H1 (cell line): ENCODE results near the gene CBARP. TPM values are rescaled to one million over a fixed set of nuclear protein-coding genes. Genes with fewer than 3 reads are reported as not detected.
A peak's percentile ranks its signal among the peaks of the same experiment; 100 is the strongest.

Source experiments
- CTCF ChIA-PET: fragments of 300-600 bp; sonication (Branson Sonifier 250); formaldehyde crosslinking; loops from one replicate; lab custom pipeline; 2021; ENCODE audit not compliant: partially characterized antibody; lab: Charles Lee
- POLR2A ChIA-PET: fragments of 300-600 bp; sonication (Branson Sonifier 250); formaldehyde crosslinking; loops from one replicate; lab custom pipeline; 2021; ENCODE audit warnings: inconsistent platforms; ENCODE audit not compliant: partially characterized antibody; lab: Charles Lee
- DNase-seq, 2 experiments: peaks; one replicate each; pipeline versions ENCODE4 v3.0.0 to v3.0.0-alpha.2; 2010 to 2022; ENCODE audit warnings: low spot score in 2 of 2, low read depth in 1 of 2, mixed read lengths in 1 of 2
- FAIRE-seq: peaks from 2 replicates; lab custom pipeline; 2011; peaks lifted over from hg19 to GRCh38; lab: Jason Lieb, UNC
- H2AFZ ChIP-seq: 2 replicates; pipeline ENCODE4 v1.8.1; 2012; ENCODE audit warnings: low read length, inconsistent platforms
- H2AK5ac ChIP-seq: 2 replicates; pipeline ENCODE4 v1.6.1; 2013; ENCODE audit warnings: low read depth, low read length
- H2BK120ac ChIP-seq: replicated peaks from 2 replicates; pipeline ENCODE3; 2013; ENCODE audit warnings: low read depth, low read length, inconsistent platforms
- H2BK12ac ChIP-seq: 2 replicates; pipeline ENCODE4 v1.6.1; 2013; ENCODE audit warnings: low read depth, low read length
- H2BK15ac ChIP-seq: 2 replicates; pipeline ENCODE4 v1.6.1; 2013; ENCODE audit warnings: low read length
- H2BK20ac ChIP-seq: 2 replicates; pipeline ENCODE4 v1.6.1; 2013; ENCODE audit warnings: low read length
- H2BK5ac ChIP-seq: 2 replicates; pipeline ENCODE4 v1.6.1; 2013; ENCODE audit warnings: low read depth, low read length
- H3K14ac ChIP-seq: 2 replicates; pipeline ENCODE4 v1.6.1; 2013; ENCODE audit warnings: inconsistent platforms; ENCODE audit not compliant: insufficient read length
- H3K18ac ChIP-seq: 2 replicates; pipeline ENCODE4 v1.6.1; 2013; ENCODE audit warnings: low read length; ENCODE audit errors: extremely low read depth
- H3K23ac ChIP-seq: 2 replicates; pipeline ENCODE4 v1.6.1; 2013; ENCODE audit warnings: inconsistent platforms; ENCODE audit not compliant: insufficient read length
- H3K23me2 ChIP-seq: 2 replicates; pipeline ENCODE4 v1.6.1; 2013; ENCODE audit warnings: low read depth, low read length
- H3K27ac ChIP-seq: 2 replicates; pipeline ENCODE4 v1.6.1; 2011; ENCODE audit warnings: low read depth, low read length, inconsistent platforms
- H3K27me3 ChIP-seq, 4 experiments: replicated peaks in 1 of 4; 1 replicate in 1 of 4; 2 replicates in 3 of 4; pipeline versions ENCODE4 v1.6.1 to v1.8.1; 2011 to 2013; ENCODE audit warnings: low read length in 3 of 4, mild to moderate bottlenecking in 3 of 4, inconsistent platforms in 2 of 4, mixed read lengths in 2 of 4, moderate library complexity in 1 of 4; ENCODE audit not compliant: control insufficient read depth in 3 of 4, insufficient read depth in 3 of 4; ENCODE audit errors: extremely low read depth in 1 of 4
- H3K36me3 ChIP-seq, 4 experiments: 2 replicates each; pipeline versions ENCODE4 v1.6.1 to v1.8.1; 2011 to 2013; ENCODE audit warnings: mild to moderate bottlenecking in 4 of 4, low read length in 3 of 4, moderate library complexity in 2 of 4, control low read depth in 1 of 4, inconsistent platforms in 1 of 4; ENCODE audit not compliant: insufficient read depth in 4 of 4, control insufficient read depth in 2 of 4
- H3K4ac ChIP-seq: replicated peaks from 2 replicates; pipeline ENCODE3; 2013; ENCODE audit warnings: low read length, low read depth, mixed read lengths, inconsistent platforms; ENCODE audit not compliant: insufficient read length
- H3K4me1 ChIP-seq, 4 experiments: replicated peaks in 1 of 4; 1 replicate in 1 of 4; 2 replicates in 3 of 4; pipeline versions ENCODE4 v1.6.1 to v1.8.1; 2011 to 2013; ENCODE audit warnings: low read length in 3 of 4, inconsistent platforms in 2 of 4, mixed read lengths in 1 of 4; ENCODE audit not compliant: insufficient read depth in 4 of 4, control insufficient read depth in 3 of 4
- H3K4me2 ChIP-seq, 2 experiments: 2 replicates each; pipeline versions ENCODE4 v1.6.1 to v1.8.1; 2011 to 2013; ENCODE audit warnings: low read depth in 2 of 2, low read length in 2 of 2, control low read depth in 1 of 2, inconsistent platforms in 1 of 2, mild to moderate bottlenecking in 1 of 2; ENCODE audit not compliant: insufficient read depth in 1 of 2
- H3K4me3 ChIP-seq, 4 experiments: fragments of 200-600, 300-600 bp in 1 of 4; sonication (generic), shearing (Covaris generic), sonication (Bioruptor Twin) in 1 of 4; 2 replicates each; pipeline versions ENCODE4 v1.5.1 to v1.8.1; 2011 to 2016; ENCODE audit warnings: low read length in 4 of 4, low read depth in 3 of 4, control low read depth in 2 of 4, inconsistent platforms in 2 of 4, mild to moderate bottlenecking in 2 of 4, mixed read lengths in 1 of 4, moderate library complexity in 1 of 4; ENCODE audit not compliant: insufficient read depth in 2 of 4; ENCODE audit errors: extremely low read depth in 1 of 4
- H3K56ac ChIP-seq: replicated peaks from 2 replicates; pipeline ENCODE3; 2013; ENCODE audit warnings: low read depth, mild to moderate bottlenecking, mixed read lengths, low read length, inconsistent platforms; ENCODE audit not compliant: insufficient read length
- H3K79me1 ChIP-seq: 2 replicates; pipeline ENCODE4 v1.6.1; 2013; ENCODE audit warnings: low read depth, low read length, control low read depth
- H3K79me2 ChIP-seq, 2 experiments: 2 replicates each; pipeline versions ENCODE4 v1.6.1 to v1.8.1; 2012 to 2013; ENCODE audit warnings: low read length in 2 of 2, mild to moderate bottlenecking in 2 of 2, inconsistent platforms in 1 of 2; ENCODE audit not compliant: insufficient read depth in 2 of 2, control insufficient read depth in 1 of 2
- H3K9ac ChIP-seq, 4 experiments: replicated peaks in 1 of 4; 1 replicate in 1 of 4; 2 replicates in 3 of 4; pipeline versions ENCODE4 v1.6.1 to v1.8.1; 2011 to 2013; ENCODE audit warnings: low read depth in 3 of 4, low read length in 3 of 4, control low read depth in 2 of 4, mild to moderate bottlenecking in 2 of 4, moderate library complexity in 2 of 4, inconsistent platforms in 1 of 4; ENCODE audit errors: extremely low read depth in 1 of 4
- H3K9me3 ChIP-seq, 2 experiments: 2 replicates each; pipeline versions ENCODE4 v1.6.1 to v1.8.1; 2012 to 2013; ENCODE audit warnings: mild to moderate bottlenecking in 2 of 2, moderate library complexity in 2 of 2, control low read depth in 1 of 2, inconsistent platforms in 1 of 2, low read depth in 1 of 2, low read length in 1 of 2, mixed read lengths in 1 of 2; ENCODE audit not compliant: insufficient read depth in 2 of 2
- H4K20me1 ChIP-seq, 2 experiments: replicated peaks in 1 of 2; 2 replicates each; pipeline versions ENCODE3 to v1.8.1; 2011 to 2013; ENCODE audit warnings: inconsistent platforms in 2 of 2, low read length in 2 of 2, mild to moderate bottlenecking in 1 of 2; ENCODE audit not compliant: insufficient read depth in 2 of 2, control insufficient read depth in 1 of 2
- H4K5ac ChIP-seq: 2 replicates; pipeline ENCODE4 v1.6.1; 2013; ENCODE audit warnings: low read length, low read depth, mixed read lengths, inconsistent platforms; ENCODE audit not compliant: insufficient read length
- H4K8ac ChIP-seq: 2 replicates; pipeline ENCODE4 v1.8.0; 2013; ENCODE audit warnings: mild to moderate bottlenecking, moderate library complexity, low read length, inconsistent platforms; ENCODE audit not compliant: insufficient read depth; ENCODE audit errors: extremely low read depth
- H4K91ac ChIP-seq: replicated peaks from 2 replicates; pipeline ENCODE3; 2013; ENCODE audit warnings: low read length, mixed read lengths, inconsistent platforms; ENCODE audit not compliant: insufficient read length
- EP300 ChIP-seq, 2 experiments: IDR thresholded peaks; 1 replicate in 1 of 2; 2 replicates in 1 of 2; pipeline ENCODE4 v1.6.1; 2011 to 2012; ENCODE audit warnings: low read depth in 2 of 2, low read length in 2 of 2, mild to moderate bottlenecking in 2 of 2, borderline replicate concordance in 1 of 2, inconsistent platforms in 1 of 2, moderate library complexity in 1 of 2
- KDM4A ChIP-seq: IDR thresholded peaks from one replicate; pipeline ENCODE4 v1.7.1; 2012; ENCODE audit warnings: low read depth, mild to moderate bottlenecking, moderate library complexity, low read length, inconsistent platforms; ENCODE audit not compliant: severe bottlenecking
- POLR2AphosphoS5 ChIP-seq: IDR thresholded peaks from 2 replicates; pipeline ENCODE4 v1.6.1; 2011; ENCODE audit warnings: low read depth, low read length
- POU5F1 ChIP-seq: IDR thresholded peaks from 2 replicates; pipeline ENCODE4 v1.6.1; 2011; ENCODE audit warnings: low read depth, mild to moderate bottlenecking, low read length, moderate library complexity
- SIX5 ChIP-seq: IDR thresholded peaks from 2 replicates; pipeline ENCODE4 v1.6.1; 2011; ENCODE audit warnings: mild to moderate bottlenecking, low read depth, low read length
- SUZ12 ChIP-seq: fragments of 200-600 bp; sonication (generic); IDR thresholded peaks from 2 replicates; pipeline ENCODE4 v1.6.1; 2012; ENCODE audit warnings: mild to moderate bottlenecking, inconsistent platforms, low read length, moderate library complexity, mixed read lengths
- TAF1 ChIP-seq: IDR thresholded peaks from 2 replicates; pipeline ENCODE4 v1.6.1; 2011; ENCODE audit warnings: mild to moderate bottlenecking, low read depth, low read length
- WGBS, 2 experiments: shearing (Covaris generic) in 1 of 2; methylation state at CpG; one replicate each; pipeline versions ENCODE4 v1.1.6 to v1.1.7; 2013 to 2015; ENCODE audit warnings: low lambda C conversion rate in 2 of 2, mixed read lengths in 2 of 2, inconsistent platforms in 1 of 2, low coverage in 1 of 2, missing lambda C conversion rate in 1 of 2; ENCODE audit not compliant: insufficient replicate concordance in 2 of 2, insufficient coverage in 1 of 2, insufficient read length in 1 of 2; ENCODE audit errors: extremely low coverage in 1 of 2, missing lambda C conversion rate in 1 of 2; 5-methylcytosine and 5-hydroxymethylcytosine counted together
- polyA plus RNA-seq, 7 experiments: library from polyadenylated mRNA; depleted of rRNA in 3 of 7; stranded (reverse) in 5 of 7; unstranded in 2 of 7; fragments of >200 nt in 5 of 7; fragments of 200-250 nt in 2 of 7; gene quantifications; 1 replicate in 5 of 7; 2 replicates in 1 of 7; 4 replicates in 1 of 7; pipeline versions ENCODE4 v1.2.1 to v1.2.3, GENCODE V29; 2011 to 2013; ENCODE audit warnings: missing spikeins in 2 of 7, mixed read lengths in 2 of 7
- total RNA-seq: library from RNA; stranded (reverse); fragmentation: NEBNext Ultra II Directional; extraction: Animal tissue kit (Norgen Biotek cat#: 25700); gene quantifications from 2 replicates; pipeline ENCODE4 v1.2.1, GENCODE V29; 2021
- TF ChIP-seq, protein P1 (sequence below), 3 experiments: IDR thresholded peaks; 1 replicate in 2 of 3; 2 replicates in 1 of 3; pipeline versions ENCODE4 v1.5.1 to v1.6.1; 2011; ENCODE audit warnings: low read length in 3 of 3, mild to moderate bottlenecking in 3 of 3, inconsistent platforms in 2 of 3, low read depth in 1 of 3, moderate library complexity in 1 of 3; ENCODE audit not compliant: insufficient read depth in 1 of 3; ENCODE audit errors: control extremely low read depth in 1 of 3

Gene CBARP
- total and polyA plus RNA-seq, 2 of the 8 experiments (the other 6 are each of a cell fraction or from before 2014, with no cell fraction given) = 4.9 to 14.7 TPM

DNA sequence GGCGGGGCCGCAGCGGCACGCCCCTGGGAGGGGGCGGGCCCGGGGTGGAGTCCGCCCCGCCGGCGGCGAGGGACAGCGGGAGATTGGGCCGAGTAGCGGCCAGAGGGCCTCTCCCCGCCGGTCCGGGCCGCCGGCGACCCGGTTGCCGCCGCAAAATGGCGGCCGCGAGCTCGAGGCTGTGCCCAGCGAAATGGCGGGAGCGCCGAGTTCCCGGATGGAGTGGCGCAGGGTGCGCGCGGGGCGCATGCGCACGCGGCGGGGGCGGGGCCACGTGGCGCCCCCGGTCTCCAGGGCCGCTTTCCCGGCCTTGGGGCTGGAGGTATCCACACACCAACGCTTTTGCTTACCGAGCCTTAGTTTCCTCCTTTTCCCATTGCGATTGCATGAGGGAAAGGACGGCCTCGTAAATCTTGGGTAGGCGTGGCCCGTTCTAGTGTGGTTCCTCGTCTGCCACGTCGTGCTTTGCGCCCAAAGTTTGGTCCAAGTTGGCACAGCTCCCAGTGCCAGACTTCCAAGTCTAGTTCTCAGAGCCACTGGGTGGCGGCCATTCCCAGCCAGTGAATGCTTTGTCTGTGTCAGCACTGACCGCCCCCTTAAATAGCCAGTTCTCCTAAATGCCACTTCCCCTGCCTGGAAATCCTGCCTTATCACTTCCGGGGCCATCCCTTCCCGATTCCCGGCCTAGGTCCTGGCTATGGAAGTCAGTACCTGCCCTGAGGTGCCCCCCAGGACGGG, 31.8 kb upstream of the CBARP start:
- no peak overlapping the region for H2BK20ac ChIP-seq
- 3% methylated on average over 49 of the region's 64 CpGs; no CpG with 5 or more reads in 1 of the 2 experiments for WGBS, 2 experiments
- H2BK12ac ChIP-seq = peak overlapping the region; percentile 30; the same call in 1 of the 2 replicates
- H3K4me2 ChIP-seq = peak overlapping the region; percentile 83 to 99
- 0 out of 2 replicates have a peak overlapping the region, but pooled peaks have one; percentile 67 for H2AK5ac ChIP-seq
- no peak overlapping the region for H2AFZ ChIP-seq
- ChIA-PET POLR2A (interaction anchor here (0.6 to 19.4 kb wide), 84 partner anchors 6 to 765 kb away, joined by 3 to 456 read pairs (median 6); partner anchors contain the start of genes ABCA7, ARHGAP45, ATP5F1D and BSG), CTCF (interaction anchor here (1.0 to 15.9 kb wide), 3 partner anchors 10 to 136 kb away, joined by 3 to 212 read pairs (median 4); partner anchors contain the start of gene ATP5F1D)
- H2BK120ac ChIP-seq = no peak overlapping the region
- peak overlapping the region; percentile 91 to 100 (median 97) for H3K9ac ChIP-seq
- peaks cover 33 to 42% (median 39%) of the 10 kb centered on the region in 4 experiments for H3K36me3 ChIP-seq
- peaks cover 0 to 10% (median 5%) of the 10 kb centered on the region in 4 experiments; a peak in 4 of 7 replicates for H3K27me3 ChIP-seq
- H3K18ac ChIP-seq = peak overlapping the region; percentile 90
- peaks cover 17% of the 10 kb centered on the region for H3K79me1 ChIP-seq
- peak overlapping the region; percentile 72 for H2BK5ac ChIP-seq
- H4K20me1 ChIP-seq = peaks cover 7 to 25% of the 10 kb centered on the region in 2 experiments
- DNase-seq (peak in 1 of 2 experiments; percentile 91), FAIRE-seq (no peak)
- H3K56ac ChIP-seq = peak overlapping the region; percentile 69
- H3K14ac ChIP-seq = no peak overlapping the region
- H3K79me2 ChIP-seq = peaks cover 5 to 32% of the 10 kb centered on the region in 2 experiments
- H3K4me1 ChIP-seq = peaks cover 4 to 54% (median 39%) of the 10 kb centered on the region in 4 experiments
- peak overlapping the region; percentile 74 to 95 (median 90) for H3K4me3 ChIP-seq
- peak overlapping the region; percentile 96 for H4K91ac ChIP-seq
- peak overlapping the region; percentile 98 for H4K5ac ChIP-seq
- peak overlapping the region; percentile 99 for H4K8ac ChIP-seq
- H3K23ac ChIP-seq = no peak overlapping the region
- H2BK15ac ChIP-seq = no peak overlapping the region
- no peaks in the 10 kb centered on the region for H3K9me3 ChIP-seq
- H3K27ac ChIP-seq = peak overlapping the region; percentile 98
- peak overlapping the region; percentile 48 for H3K4ac ChIP-seq
- H3K23me2 ChIP-seq = peaks cover 22% of the 10 kb centered on the region; the same call in 1 of the 2 replicates
- TF ChIP-seq, protein P1, sequence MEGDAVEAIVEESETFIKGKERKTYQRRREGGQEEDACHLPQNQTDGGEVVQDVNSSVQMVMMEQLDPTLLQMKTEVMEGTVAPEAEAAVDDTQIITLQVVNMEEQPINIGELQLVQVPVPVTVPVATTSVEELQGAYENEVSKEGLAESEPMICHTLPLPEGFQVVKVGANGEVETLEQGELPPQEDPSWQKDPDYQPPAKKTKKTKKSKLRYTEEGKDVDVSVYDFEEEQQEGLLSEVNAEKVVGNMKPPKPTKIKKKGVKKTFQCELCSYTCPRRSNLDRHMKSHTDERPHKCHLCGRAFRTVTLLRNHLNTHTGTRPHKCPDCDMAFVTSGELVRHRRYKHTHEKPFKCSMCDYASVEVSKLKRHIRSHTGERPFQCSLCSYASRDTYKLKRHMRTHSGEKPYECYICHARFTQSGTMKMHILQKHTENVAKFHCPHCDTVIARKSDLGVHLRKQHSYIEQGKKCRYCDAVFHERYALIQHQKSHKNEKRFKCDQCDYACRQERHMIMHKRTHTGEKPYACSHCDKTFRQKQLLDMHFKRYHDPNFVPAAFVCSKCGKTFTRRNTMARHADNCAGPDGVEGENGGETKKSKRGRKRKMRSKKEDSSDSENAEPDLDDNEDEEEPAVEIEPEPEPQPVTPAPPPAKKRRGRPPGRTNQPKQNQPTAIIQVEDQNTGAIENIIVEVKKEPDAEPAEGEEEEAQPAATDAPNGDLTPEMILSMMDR (IDR thresholded peaks at IDR 0.05; ENCODE audit: control extremely low read depth in 1 of 3, insufficient read depth in 1 of 3, low read depth in 1 of 3, low read length in 3 of 3) = peak in 1 of 3 experiments; percentile 4; a peak in 1 of 4 replicates
- TF ChIP-seq TAF1 (peak; percentile 86; the same call in 1 of the 2 replicates), SUZ12 (no peak), EP300 (IDR thresholded peaks at IDR 0.05; ENCODE audit: borderline replicate concordance in 1 of 2, low read depth in 2 of 2, low read length in 2 of 2) (0 out of 3 replicates have a peak, but pooled peaks of 1 of the 2 experiments have one; percentile 2), KDM4A (no peak), POLR2AphosphoS5 (peak; percentile 77), SIX5 (no peak), POU5F1 (no peak)
